K562 treated with DMSO at 1 percent for 4 hours (cell line): ENCODE results near the gene MYL12B. TPM values are rescaled to one million over a fixed set of nuclear protein-coding genes. Genes with fewer than 3 reads are reported as not detected.

Source experiments
- total RNA-seq: library from RNA; unstranded; fragments of 300-600 nt; gene quantifications from 2 replicates; pipeline ENCODE4 v1.2.3, GENCODE V29; 2022; ENCODE audit not compliant: insufficient read depth

The MYL12B gene
- total RNA-seq = 314 and 328 TPM in 2 replicates

DNA sequence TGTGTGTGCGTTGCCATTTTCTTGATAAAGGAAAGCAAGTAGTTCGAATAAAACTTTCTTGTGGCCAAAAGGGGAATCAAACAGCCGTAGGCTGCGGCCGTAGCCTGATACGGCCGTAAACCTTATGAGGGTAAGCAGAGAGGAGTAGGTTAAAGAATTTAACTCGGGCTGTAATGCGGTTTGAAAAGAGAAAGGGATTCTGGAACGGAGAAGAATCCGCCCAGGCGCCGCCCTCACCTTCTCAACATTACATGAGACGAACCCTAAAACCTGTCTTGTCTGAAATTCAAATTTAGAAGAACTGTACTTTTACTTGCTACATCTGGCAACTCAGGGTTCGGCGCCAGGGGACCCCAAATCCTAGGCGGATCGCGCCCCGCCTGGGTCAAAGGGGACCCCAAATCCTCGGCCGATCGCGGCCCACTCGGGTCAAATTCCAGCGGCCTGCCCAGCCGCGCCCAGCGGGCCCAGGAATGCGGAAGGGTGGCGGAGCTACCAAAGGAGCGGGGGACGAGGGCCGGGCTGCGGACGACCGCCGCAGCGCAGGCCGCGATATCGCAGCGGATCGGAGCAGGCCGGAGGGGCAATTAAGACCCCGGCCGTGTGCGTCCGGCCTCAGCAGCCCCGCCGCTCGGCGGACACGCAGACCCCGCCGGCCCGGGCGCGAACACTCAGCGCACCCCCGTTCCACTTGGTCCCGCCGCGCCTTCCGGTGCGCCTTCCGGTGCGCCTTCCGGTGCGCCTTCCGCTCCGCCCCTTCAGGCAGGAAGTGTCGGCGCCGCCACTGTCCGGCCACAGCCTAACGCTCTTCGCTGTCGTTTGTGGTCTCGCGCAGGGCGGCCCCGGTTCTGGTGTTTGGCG, at the start of gene MYL12B:
Gene MYL12B, plus strand, starts transcription at position 761 of the 861 bp plus-strand sequence. CDS start 10,766 bp downstream, outside the sequence.

DNA sequence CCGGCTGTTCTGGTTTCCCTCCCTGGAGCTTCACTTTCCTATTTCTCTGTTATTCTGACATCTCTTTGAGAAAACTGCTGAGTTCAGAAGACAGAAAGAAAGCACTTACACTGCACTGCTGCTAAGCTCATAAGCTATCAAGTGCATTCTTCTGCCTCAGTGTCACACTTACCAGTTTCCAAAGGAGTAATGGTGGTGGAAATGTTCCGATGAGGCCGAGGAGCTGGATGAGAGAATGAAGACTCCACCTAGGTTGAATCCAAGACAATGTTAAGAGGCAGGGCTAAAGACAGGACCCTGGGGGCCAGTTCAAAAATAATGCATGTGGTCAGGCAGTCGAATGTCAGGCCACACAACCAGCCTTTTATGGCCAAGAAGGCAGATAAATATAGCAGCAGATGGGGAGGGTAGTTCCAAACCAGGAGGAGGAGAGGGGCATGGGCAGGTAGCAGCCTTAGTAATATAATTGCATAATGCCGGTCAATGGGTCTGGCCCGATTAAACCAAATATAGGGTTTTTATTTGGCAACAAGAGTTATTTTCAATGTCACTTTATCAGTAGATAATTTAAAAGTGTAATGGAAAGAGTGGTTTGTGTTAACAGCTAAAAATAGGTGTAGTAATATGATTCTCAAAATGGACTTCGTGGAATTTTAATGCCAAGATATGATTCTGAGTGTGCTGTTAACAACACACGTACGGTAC, 42.1 kb upstream of the MYL12B start, which contains the start of gene MYOM1:
Gene MYOM1, minus strand, starts transcription at position 338 of the 705 bp plus-strand sequence. CDS start 4,745 bp downstream, outside the sequence.

DNA sequence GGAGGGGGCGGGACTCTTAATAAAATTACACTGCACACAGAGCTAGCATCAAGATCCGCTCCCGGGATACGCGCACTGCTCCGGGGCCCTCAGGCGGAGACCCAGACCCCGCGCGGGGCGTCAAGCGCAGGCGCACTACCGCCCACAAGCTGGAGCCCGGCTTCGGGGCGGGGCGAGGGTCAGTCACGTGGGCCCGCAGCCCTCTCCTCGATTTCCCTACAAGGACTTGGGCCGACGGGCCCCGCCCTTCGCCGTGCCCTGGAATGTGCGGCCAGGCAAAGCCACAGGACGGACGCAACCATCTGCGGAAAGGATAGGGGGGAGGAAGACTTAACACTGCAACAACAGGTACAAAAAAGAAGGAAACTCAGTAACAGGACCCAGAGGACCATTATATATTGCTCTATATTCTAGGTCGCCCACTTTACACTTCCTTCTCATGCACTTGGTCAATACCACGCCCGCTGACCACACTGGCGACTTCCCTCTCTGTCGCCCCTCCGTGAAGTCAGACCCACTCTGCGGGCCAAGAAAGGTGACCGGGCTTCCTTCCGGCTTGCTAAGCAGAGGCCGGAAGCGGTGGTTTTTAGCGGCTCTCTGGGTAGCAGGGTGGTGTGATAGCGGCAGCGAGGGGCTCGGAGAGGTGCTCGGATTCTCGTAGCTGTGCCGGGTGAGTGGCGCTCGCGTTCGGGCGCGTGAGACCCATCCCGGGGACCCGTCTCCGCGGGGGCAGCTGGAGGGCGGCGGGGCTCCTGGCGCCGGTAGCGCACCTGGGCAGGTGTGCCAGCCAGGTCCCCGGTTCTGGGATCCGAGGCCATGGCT, 14.5 kb upstream of the MYL12B start, which contains the start of gene MYL12A:
Gene MYL12A, plus strand, starts transcription at position 562 of the 822 bp plus-strand sequence. CDS start 5,447 bp downstream, outside the sequence.

Other genes starting within 250 kb of the MYL12B start
- 34.2 and 41.9 TPM in 2 replicates for gene LPIN2, start 249.0 kb upstream of the MYL12B start, total RNA-seq
- 0.99 and 1.7 TPM in 2 replicates for gene MYOM1, start 42.2 kb upstream of the MYL12B start, total RNA-seq
- 391 and 399 TPM in 2 replicates for gene MYL12A, start 14.3 kb upstream of the MYL12B start, total RNA-seq
- 23.1 and 28.2 TPM in 2 replicates for gene TGIF1, start 188.0 kb downstream of the MYL12B start, total RNA-seq